G401 (cell line): Measurements from ENCODE around the gene EIF4E. TPM values are rescaled to one million over a fixed set of nuclear protein-coding genes. Genes with fewer than 3 reads are reported as not detected.
"Not testable (repeated sequence)": the region's sequence is repeated elsewhere in the genome, so short reads cannot be mapped to it uniquely, and the experiment has no call there.

Experiments
- DNase-seq: peaks from one replicate; pipeline ENCODE4 v3.0.0-alpha.2; 2015; ENCODE audit warnings: low spot score
- in situ Hi-C: cut with HindIII; loops from 2 replicates; pipeline ENCODE4 v1.10.0; 2016; ENCODE audit warnings: low sequenced_read_pairs, mixed read lengths
- total RNA-seq: library from RNA; depleted of rRNA; stranded (reverse); fragments of >200 nt; shearing (Covaris generic); gene quantifications from 2 replicates; pipeline ENCODE4 v1.2.3, GENCODE V29; 2014; rRNA removed

EIF4E gene
- total RNA-seq, 1 experiment from 2014 or later: 308 TPM

DNA sequence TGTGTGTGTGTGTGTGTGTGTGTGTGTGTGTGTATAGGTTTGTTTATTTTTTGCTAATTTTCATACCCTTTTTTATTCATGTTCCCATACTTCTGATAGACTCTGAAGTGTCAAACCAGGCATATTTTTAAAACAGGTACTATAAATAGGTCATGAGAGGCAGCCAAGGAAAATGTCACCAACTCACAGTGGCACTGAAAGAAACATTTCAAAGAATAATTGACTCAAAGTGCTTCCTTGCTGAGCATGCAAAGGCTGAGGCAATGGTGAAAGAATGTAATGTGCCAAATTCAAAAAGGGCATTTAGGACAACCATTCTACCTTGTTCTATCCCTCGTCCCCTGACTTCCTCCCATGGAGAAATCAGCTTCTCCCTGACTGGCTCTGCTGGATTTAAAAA lies 95.5 kb downstream of the EIF4E start:
- DNase-seq: peak; percentile 42
- in situ Hi-C loops: no loop called here

DNA sequence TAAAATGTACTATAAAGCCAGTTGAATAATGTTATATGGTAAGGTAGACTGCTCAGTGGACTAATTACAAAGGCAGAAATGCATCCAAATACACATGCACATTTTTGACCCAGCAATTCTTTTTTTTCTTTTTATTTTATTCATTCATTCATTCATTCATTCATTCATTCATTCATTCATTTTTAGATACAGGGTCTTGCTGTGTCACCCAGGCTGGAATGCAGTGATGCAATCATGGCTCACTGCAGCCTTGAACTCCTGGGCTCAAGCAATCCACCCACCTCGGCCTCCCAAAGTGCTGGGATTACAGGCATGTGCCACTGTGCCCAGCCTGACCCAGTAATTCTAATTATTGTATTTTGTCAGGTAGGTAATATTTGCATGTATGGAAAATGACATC lies 97.9 kb downstream of the EIF4E start:
- in situ Hi-C loops, DNase-seq: not testable (repeated sequence)

Other genes starting within 250 kb of the EIF4E start
- gene METAP1, start 66.6 kb upstream of the EIF4E start, total RNA-seq: 48.9 and 53.9 TPM in 2 replicates
- 160 and 267 TPM in 2 replicates for gene ADH5, start 159.7 kb upstream of the EIF4E start, total RNA-seq
- gene ADH4, start 215.2 kb upstream of the EIF4E start, total RNA-seq: not detected in 2 replicates